Ramos (cell line): ENCODE measurements around the gene CEP20.

Experiments used
- in situ Hi-C: fragments of 300-500 bp; cut with MboI; formaldehyde crosslinking; loops from one replicate; pipeline ENCODE4 v1.14.3; 2022; ENCODE audit warnings: low sequenced_read_pairs; ENCODE audit not compliant: unreplicated experiment

The CEP20 gene

GRCh38 chr16:15836965-15837611, 51.3 kb downstream of the CEP20 start:
- in situ Hi-C loops: no loop called here

GRCh38 chr16:15836074-15836473, 52.3 kb downstream of the CEP20 start:
- in situ Hi-C loops: no loop called here

- in situ Hi-C loops: no loop called here
Observed at GRCh38 chr16:15835136-15835878, 53.1 kb downstream of the CEP20 start.

GRCh38 chr16:15834502-15834901, 53.9 kb downstream of the CEP20 start:
- in situ Hi-C loops: no loop called here

GRCh38 chr16:15833541-15833940, 54.9 kb downstream of the CEP20 start:
- in situ Hi-C loops: no loop called here

- in situ Hi-C loops: no loop called here
Observed at GRCh38 chr16:15832241-15832640, 56.2 kb downstream of the CEP20 start.

- in situ Hi-C loops: no loop called here
Observed at GRCh38 chr16:15830832-15831451, 57.5 kb downstream of the CEP20 start.

- in situ Hi-C loops: no loop called here
Observed at GRCh38 chr16:15829460-15829859, 58.9 kb downstream of the CEP20 start.

- in situ Hi-C loops: no loop called here
Observed at GRCh38 chr16:15827709-15828343, 60.6 kb downstream of the CEP20 start.

- in situ Hi-C loops: no loop called here
Observed at GRCh38 chr16:15827299-15827698, 61.1 kb downstream of the CEP20 start.

- in situ Hi-C loops: no loop called here
Observed at GRCh38 chr16:15825750-15826305, 62.6 kb downstream of the CEP20 start.

GRCh38 chr16:15822957-15823356, 65.4 kb downstream of the CEP20 start:
- in situ Hi-C loops: no loop called here

- in situ Hi-C loops: no loop called here
Observed at GRCh38 chr16:15820837-15821236, 67.6 kb downstream of the CEP20 start.

GRCh38 chr16:15819046-15819445, 69.4 kb downstream of the CEP20 start:
- in situ Hi-C loops: no loop called here

- in situ Hi-C loops: no loop called here
Observed at GRCh38 chr16:15817446-15817845, 71.0 kb downstream of the CEP20 start.

- in situ Hi-C loops: no loop called here
Observed at GRCh38 chr16:15816228-15816627, 72.2 kb downstream of the CEP20 start.
